GM18861 (cell line): ENCODE data around the gene YY1.
A peak's percentile ranks its signal among the peaks of the same experiment; 100 is the strongest.
"Not testable (repeated sequence)": the region's sequence is repeated elsewhere in the genome, so short reads cannot be mapped to it uniquely, and the experiment has no call there.

Experiments
- ATAC-seq: cut with Tn5 transposase; IDR thresholded peaks from one replicate; pipeline ENCODE4 v1.9.1; 2021; ENCODE audit not compliant: unreplicated experiment

The YY1 gene

GRCh38 chr14:100312110-100312876 is 73.3 kb downstream of the YY1 start:
- ATAC-seq, result not testable (repeated sequence)

- ATAC-seq, result no peak
These were observed 74.0 kb downstream of the YY1 start for GRCh38 chr14:100312877-100313400.

DNA sequence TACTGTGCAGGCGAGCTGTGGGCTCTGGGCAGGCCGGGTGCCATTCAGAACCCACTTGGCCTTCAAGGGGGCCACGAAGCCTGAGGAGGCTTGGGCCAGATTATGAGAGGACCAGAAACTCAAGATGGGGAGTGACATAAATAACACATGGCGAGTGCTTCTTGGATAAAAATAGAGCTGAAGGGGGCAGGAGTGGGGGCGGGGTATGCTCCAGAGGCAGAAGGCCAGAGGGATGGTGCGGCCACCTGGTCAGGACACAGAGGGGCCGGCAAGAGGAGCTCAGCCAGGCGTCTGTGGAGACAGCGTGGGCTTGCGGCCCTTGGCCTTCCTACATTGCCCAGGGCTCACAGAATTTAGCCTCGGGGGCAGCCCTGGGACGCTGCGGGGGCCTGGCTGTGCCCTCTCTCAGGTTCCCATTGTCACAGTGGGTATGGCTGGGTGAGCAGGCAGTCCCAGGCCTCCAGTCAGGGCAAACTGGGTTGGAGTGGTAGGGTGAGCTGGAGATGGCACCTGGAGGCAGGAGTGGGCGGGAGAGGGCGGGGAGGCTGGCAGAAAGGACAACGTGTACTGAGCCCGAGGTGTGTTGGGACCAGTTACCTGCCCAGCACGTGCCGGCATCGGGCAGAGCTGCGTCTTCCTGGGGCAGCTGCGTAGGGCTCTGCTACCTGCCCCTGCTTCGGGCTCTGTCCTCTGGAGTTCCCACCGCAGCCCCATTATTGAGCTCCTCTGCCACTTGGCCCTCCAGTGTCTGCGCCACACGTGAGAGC is 74.7 kb downstream of the YY1 start:
- ATAC-seq, result no peak

DNA sequence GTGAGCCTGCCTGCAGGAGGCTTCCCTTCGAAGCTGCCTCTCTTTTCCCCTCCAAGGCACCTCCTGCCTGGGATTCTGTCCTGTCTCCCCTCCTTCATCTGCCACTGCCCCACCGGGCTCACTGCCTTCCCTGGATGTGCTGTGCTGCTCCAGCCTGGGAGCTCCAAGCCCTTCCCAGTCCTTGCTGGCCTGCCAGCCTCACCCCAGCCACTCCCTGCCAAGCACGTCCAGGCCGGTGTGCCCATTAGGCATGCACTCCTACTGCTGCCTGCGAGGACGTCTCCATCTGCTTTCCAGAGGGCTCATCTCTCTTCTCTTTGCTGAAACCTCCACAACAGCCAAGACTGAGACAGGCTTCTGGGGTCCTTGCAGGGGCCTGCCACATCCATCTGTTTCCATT is 75.8 kb downstream of the YY1 start:
- ATAC-seq, result no peak

- ATAC-seq, result no peak
These were observed 78.4 kb downstream of the YY1 start for GRCh38 chr14:100317389-100317788.

DNA sequence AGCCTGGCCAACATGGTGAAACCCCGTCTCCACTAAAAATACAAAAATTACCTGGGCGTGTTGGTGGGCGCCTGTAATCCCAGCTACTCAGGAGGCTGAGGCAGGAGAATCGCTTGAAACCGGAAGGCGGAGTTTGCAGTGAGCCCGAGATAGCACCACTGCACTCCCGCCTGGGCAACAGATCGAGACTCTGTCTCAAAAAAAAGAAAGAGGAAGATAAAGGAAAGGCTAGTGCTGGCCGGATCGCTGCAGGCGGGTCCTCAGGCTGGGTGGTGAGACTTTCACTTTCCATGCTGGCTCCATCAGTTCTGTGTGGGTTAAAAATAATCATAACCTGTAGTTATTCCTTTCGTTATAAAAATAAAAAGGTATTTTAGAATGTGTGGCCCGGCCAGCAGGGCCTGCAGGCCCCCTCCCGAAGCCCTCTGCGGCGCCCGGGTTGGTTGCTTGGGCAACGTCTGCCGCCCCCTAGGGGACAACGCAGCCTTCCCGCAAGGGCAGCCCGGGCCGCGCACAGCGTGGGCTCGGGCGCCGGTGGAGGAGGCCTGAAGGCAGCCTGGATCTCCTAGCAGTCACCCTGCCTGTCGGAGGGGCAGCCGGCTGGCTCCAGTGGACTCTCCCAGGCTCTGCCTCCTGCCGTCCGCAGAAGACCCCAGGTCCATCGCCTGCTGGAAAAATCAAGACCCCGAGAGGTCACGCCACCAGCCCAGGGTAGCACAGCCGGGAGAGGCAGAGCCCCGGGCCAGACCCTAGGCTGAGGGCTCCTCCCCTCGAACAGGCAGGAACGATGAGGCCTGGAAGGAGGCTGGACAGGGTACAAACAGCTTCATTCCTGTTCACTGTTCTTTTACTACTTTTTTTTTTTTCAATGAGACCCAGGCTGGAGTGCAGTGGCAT is 79.2 kb downstream of the YY1 start:
- ATAC-seq, result peak; percentile 87

GRCh38 chr14:100320157-100320856 is 81.4 kb downstream of the YY1 start:
- no peak for ATAC-seq

- no peak for ATAC-seq
These were observed 82.7 kb downstream of the YY1 start for GRCh38 chr14:100321473-100322137.

GRCh38 chr14:100322138-100322957 is 83.4 kb downstream of the YY1 start:
- no peak for ATAC-seq

- no peak for ATAC-seq
These were observed 84.4 kb downstream of the YY1 start, which contains the start of gene SLC25A47 for GRCh38 chr14:100323121-100323941. TSS of gene SLC25A47 (plus strand) at chr14:100323339. CDS start at chr14:100323415, 76 bp downstream.

DNA sequence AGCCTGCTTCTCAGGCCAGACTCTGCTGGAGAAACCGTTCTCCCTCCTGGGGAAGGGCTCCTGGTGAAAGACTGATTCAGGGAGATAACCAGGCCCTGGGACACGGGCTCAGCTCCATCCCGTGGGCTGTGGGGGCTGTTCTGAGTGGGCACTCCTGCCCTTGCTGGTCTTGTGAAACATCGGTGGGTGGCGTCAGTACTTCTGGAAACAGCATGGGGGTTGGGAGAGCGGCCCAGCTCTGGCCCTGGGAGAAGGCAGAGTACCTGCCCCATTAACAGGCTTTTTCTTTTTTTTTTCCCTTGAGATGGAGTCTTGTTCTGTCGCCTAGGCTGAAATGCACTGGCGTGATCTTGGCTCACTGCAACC is 85.0 kb downstream of the YY1 start:
- no peak for ATAC-seq

GRCh38 chr14:100325231-100325632 is 86.3 kb downstream of the YY1 start:
- no peak for ATAC-seq

DNA sequence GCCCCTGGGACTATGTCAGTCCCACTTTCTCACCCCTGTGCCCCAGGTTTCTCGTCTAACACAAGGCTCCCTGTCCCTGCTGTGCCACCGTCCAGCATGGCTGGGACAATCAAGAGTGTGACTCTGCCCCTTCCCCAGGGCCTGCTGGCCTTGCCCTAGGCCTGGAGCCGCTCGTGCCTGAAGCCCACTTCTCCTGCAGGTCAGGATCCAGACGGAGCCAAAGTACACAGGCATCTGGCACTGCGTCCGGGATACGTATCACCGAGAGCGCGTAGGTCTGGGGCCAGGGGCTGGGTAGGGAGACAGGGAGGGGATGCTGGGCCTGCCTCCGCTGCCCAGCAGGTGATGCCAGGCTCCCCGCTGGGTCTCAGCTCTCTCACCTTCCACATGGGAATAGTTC is 87.0 kb downstream of the YY1 start:
- no peak for ATAC-seq

DNA sequence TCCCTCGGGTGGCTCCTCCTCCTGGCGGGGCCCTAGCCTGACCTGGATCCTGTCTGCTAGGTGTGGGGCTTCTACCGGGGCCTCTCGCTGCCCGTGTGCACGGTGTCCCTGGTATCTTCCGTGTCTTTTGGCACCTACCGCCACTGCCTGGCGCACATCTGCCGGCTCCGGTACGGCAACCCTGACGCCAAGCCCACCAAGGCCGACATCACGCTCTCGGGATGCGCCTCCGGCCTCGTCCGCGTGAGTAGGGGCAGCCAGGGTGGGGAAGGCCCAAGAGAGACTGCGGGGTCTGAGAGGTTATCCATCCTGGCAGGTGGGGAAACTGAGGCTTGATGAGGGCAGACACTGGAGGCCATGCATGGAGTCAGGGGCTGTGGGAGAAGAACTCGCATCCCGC is 88.2 kb downstream of the YY1 start:
- ATAC-seq, result no peak

DNA sequence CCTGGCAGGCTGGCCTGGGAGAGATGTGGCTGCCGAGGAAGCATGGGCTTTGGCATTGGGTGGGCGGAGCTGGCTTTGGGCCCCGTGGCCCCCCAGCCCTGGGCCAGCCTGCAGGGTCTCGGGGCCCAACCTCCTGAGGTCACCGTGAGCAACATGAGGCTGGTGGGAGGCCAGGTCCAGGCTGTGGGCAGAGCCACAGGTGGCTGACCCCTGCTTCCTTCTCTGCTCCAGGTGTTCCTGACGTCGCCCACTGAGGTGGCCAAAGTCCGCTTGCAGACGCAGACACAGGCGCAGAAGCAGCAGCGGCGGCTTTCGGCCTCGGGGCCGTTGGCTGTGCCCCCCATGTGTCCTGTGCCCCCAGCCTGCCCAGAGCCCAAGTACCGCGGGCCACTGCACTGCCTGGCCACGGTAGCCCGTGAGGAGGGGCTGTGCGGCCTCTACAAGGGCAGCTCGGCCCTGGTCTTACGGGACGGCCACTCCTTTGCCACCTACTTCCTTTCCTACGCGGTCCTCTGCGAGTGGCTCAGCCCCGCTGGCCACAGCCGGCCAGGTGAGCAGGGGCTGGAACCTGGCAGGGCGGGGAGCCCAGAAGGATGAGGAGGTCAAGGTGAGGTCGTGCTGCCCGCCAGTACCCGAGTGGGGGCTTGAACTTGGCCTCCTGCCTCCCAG is 89.7 kb downstream of the YY1 start:
- ATAC-seq, result no peak

- ATAC-seq, result no peak
These were observed 90.5 kb downstream of the YY1 start for GRCh38 chr14:100329233-100330006.

GRCh38 chr14:100330007-100330344 is 91.0 kb downstream of the YY1 start:
- ATAC-seq, result no peak
